Effector memory CD8-positive, alpha-beta T cell (primary cell): ENCODE measurements around the gene LRRC49.
"Not testable (repeated sequence)": the region's sequence is repeated elsewhere in the genome, so short reads cannot be mapped to it uniquely, and the experiment has no call there.

Experiments used
- ATAC-seq: fragments of 150-1000 bp; cut with Tn5 transposase; replicated peaks from 2 replicates; pipeline ENCODE4 v1.10.0; 2021; ENCODE audit warnings: mild to moderate bottlenecking, moderate library complexity
- DNase-seq, 3 experiments: peaks; one replicate each; pipeline ENCODE4 v3.0.0; 2021
- H3K27ac Mint-ChIP-seq, 2 donors: one replicate each; pipeline ENCODE4 v1.8.0; 2022; ENCODE audit warnings: mild to moderate bottlenecking in 2 of 2, mixed read lengths in 2 of 2, moderate library complexity in 2 of 2
- H3K27me3 Mint-ChIP-seq, 2 donors: one replicate each; pipeline ENCODE4 v1.8.0; 2022; ENCODE audit warnings: mixed read lengths in 2 of 2
- H3K36me3 Mint-ChIP-seq: one replicate; pipeline ENCODE4 v1.8.0; 2022; ENCODE audit warnings: mild to moderate bottlenecking, moderate library complexity, mixed read lengths; ENCODE audit not compliant: insufficient read depth
- H3K4me1 Mint-ChIP-seq, 2 donors: one replicate each; pipeline ENCODE4 v1.8.0; 2022; ENCODE audit warnings: low read depth in 2 of 2, mixed read lengths in 2 of 2
- H3K4me3 Mint-ChIP-seq, 2 donors: one replicate each; pipeline ENCODE4 v1.8.0; 2022; ENCODE audit warnings: mild to moderate bottlenecking in 2 of 2, mixed read lengths in 2 of 2, moderate library complexity in 2 of 2
- H3K9me3 Mint-ChIP-seq, 2 donors: one replicate each; pipeline ENCODE4 v1.8.0; 2022; ENCODE audit warnings: mixed read lengths in 2 of 2

LRRC49 gene

DNA sequence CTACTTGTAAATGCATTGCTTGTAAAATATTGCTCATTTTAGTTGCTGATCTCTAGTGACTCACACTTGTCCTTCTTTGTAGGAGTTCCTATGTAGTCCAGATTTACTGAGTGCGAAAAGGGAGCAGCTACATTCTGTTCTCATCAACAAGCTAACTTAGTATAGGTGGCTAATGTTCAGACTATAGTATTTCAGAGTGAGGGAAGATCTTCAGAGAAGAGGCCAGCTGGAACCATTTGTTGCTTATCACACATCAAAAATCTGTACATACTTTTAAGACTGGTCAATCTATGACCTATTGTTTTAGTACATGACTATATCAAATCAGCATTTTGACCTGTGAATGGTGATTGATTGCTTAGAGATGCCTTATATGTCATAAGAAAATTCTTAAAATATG, 151.4 kb downstream of the LRRC49 start:
- no peak overlapping the region for H3K27ac Mint-ChIP-seq
- DNase-seq (no peak), ATAC-seq (no peak)
- H3K27me3 Mint-ChIP-seq = peaks cover under 1 to 6% of the 10 kb centered on the region in 2 donors
- no peaks in the 10 kb centered on the region for H3K4me1 Mint-ChIP-seq
- no peak overlapping the region for H3K4me3 Mint-ChIP-seq
- no peaks in the 10 kb centered on the region for H3K9me3 Mint-ChIP-seq
- no peaks in the 10 kb centered on the region for H3K36me3 Mint-ChIP-seq

DNA sequence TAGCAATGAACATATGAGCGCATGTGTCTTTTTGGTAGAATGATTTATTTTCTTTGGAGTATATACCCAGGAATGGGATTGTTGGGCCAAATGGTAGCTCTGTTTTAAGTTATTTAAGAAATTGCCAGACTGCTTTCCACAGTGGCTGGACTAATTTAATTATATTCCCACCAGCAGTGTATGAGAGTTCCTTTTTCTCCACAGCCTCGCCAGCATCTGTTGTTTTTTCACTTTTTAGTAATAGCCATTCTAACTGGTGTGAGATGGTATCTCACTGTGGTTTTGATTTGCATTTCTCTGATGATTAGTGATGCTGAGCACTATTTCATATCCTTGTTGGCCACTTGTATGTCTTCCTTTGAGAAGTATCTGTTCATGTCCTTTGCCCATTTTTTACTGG, 153.5 kb downstream of the LRRC49 start:
- not testable (repeated sequence) for H3K27me3 Mint-ChIP-seq, H3K4me1 Mint-ChIP-seq, ATAC-seq, H3K27ac Mint-ChIP-seq, H3K36me3 Mint-ChIP-seq, H3K4me3 Mint-ChIP-seq, H3K9me3 Mint-ChIP-seq, DNase-seq

DNA sequence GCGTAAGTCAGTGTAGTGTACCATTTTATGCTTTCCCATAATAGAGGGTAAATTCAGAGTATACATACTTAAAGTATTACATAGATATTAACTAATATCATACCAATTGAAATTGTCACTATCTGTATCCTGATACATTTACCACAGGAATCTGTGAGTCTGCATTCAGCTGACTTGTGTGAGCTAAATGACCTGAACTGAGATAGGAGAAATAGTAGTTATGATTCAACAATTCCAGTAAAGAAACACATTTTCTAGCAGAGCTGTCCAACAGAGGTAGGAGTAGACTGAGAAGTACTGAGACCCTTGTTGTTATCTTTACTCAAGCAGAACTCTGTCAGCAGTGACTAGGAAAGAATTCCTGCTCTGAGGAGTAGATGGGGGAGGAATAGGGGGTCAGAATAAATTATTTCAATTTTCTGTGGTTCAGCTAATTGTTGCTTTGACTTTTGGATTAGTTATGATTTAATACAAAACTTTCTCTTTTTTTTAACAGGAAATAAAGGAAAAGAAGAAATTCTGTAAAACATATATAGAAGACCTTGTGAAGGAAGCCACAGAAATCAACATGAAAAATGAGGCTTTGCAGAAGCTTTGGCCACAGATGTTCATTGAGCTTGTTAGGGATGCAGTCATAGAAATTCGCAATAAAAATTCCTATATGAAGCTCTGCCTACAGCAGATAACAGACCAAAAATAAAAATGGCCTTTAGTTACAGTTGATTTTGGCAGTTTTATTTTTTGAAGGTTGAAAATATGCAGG, 156.5 kb downstream of the LRRC49 start:
- Mint-ChIP-seq H3K36me3 (no peaks in the 10 kb centered on the region), H3K9me3 (no peaks in the 10 kb centered on the region), H3K27ac (no peak overlapping the region), H3K4me1 (no peaks in the 10 kb centered on the region), H3K4me3 (no peak overlapping the region), H3K27me3 (peaks cover 10 to 31% of the 10 kb centered on the region in 2 donors)
- DNase-seq (no peak), ATAC-seq (no peak)

DNA sequence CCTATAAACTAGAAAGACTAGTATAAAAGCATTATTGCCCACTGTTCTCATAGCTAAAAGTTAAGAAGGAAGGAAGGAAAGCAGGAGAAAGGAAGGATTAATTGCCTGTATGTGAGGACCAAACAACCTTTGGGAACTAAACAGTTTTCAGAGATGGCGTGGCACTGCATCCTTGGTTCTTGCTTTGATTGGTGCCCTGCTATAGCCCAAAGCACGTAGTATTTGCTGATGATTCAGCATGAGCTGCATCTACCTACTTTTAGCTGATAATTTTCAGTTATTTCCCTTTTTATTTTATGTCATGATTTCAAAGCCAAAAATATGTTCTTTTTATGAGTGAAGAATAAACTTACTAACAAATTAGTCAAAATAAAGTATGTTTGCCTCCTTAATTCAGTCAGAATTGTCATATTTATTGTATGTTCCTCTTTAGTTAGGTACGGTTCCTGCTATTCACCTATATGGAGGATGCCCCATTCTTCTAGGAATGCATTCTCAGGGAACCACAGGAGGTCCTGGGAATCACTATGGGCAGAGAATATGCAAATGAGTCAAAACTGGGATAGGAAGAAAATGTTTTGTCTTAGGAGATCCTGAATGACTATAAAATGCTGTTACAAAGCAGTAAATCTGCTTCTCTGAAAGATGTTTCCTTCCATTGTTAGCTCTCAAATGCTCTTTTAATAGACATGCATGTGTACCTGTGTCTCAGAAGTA, 157.2 kb downstream of the LRRC49 start:
- no peaks in the 10 kb centered on the region for H3K9me3 Mint-ChIP-seq
- H3K36me3 Mint-ChIP-seq = no peaks in the 10 kb centered on the region
- ATAC-seq = no peak
- no peak for DNase-seq
- peaks cover 15 to 31% of the 10 kb centered on the region in 2 donors for H3K27me3 Mint-ChIP-seq
- H3K27ac Mint-ChIP-seq = no peak overlapping the region
- H3K4me3 Mint-ChIP-seq = no peak overlapping the region
- H3K4me1 Mint-ChIP-seq = no peaks in the 10 kb centered on the region

DNA sequence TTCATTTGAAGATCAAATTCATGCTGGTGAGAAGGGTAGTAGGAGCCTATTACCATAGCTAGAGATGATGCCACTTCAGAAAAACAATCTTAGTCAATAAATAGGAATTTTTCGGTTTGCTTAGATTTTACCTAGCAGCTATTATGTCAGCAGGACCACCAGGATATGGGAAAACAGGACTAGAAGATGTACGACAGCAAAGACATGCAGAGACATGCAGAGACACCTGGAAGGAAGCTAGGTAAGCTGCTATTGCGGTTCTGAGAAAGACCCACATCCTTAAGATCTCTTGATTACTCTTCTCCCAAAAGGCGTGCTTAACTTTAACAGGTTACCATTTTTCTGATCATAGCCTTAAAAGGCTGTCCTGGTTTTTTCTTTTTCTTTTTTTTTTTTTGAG, 157.8 kb downstream of the LRRC49 start:
- Mint-ChIP-seq H3K9me3 (no peaks in the 10 kb centered on the region), H3K4me1 (no peaks in the 10 kb centered on the region), H3K4me3 (no peak overlapping the region), H3K27me3 (peaks cover 17 to 31% of the 10 kb centered on the region in 2 donors), H3K27ac (no peak overlapping the region), H3K36me3 (no peaks in the 10 kb centered on the region)
- no peak for DNase-seq
- no peak for ATAC-seq

DNA sequence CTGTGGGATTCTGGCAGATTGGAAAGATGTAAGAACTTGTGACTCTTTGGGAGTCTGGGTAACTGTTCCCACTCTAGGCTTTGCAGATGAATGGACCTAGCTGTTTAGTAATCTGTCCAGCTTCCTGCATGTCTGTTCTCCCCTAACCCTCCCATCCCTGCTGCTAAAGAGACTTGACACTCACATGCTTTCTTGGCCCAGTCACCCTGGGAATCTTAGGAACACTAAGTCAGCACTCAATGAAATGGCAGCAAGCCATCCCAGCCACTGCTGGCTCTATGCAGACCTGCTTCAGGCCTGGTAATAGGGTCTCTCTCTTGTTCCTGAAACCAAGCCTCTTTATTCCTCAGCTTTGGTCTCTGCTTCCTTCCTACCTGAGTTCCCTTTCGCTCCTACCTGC, 158.9 kb downstream of the LRRC49 start:
- H3K27me3 Mint-ChIP-seq = peaks cover 17 to 31% of the 10 kb centered on the region in 2 donors
- H3K9me3 Mint-ChIP-seq = no peaks in the 10 kb centered on the region
- no peaks in the 10 kb centered on the region for H3K4me1 Mint-ChIP-seq
- no peak overlapping the region for H3K27ac Mint-ChIP-seq
- H3K4me3 Mint-ChIP-seq = no peak overlapping the region
- DNase-seq = no peak
- no peak for ATAC-seq
- no peaks in the 10 kb centered on the region for H3K36me3 Mint-ChIP-seq

DNA sequence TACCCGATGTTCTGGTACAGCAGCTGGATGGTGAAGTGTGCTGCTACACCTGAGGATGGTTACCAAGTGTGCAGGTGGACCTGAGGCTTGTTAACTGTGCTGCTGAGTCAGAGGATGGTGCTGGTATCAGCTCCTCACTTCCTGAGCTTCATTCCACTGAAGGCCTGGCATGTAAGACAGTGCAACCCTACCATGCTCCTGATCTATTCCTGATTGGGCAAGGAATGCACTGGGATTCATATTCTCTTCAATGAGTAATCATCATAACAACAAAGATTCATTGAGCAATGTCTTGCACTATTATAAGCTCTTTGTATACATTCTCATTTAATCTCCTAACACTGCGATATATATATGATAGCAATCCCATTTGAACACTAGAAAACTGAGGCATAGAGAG, 159.7 kb downstream of the LRRC49 start:
- no peaks in the 10 kb centered on the region for H3K36me3 Mint-ChIP-seq
- peaks cover 17 to 25% of the 10 kb centered on the region in 2 donors for H3K27me3 Mint-ChIP-seq
- no peak overlapping the region for H3K27ac Mint-ChIP-seq
- ATAC-seq (no peak), DNase-seq (no peak)
- no peak overlapping the region for H3K4me3 Mint-ChIP-seq
- no peaks in the 10 kb centered on the region for H3K4me1 Mint-ChIP-seq
- no peaks in the 10 kb centered on the region for H3K9me3 Mint-ChIP-seq

DNA sequence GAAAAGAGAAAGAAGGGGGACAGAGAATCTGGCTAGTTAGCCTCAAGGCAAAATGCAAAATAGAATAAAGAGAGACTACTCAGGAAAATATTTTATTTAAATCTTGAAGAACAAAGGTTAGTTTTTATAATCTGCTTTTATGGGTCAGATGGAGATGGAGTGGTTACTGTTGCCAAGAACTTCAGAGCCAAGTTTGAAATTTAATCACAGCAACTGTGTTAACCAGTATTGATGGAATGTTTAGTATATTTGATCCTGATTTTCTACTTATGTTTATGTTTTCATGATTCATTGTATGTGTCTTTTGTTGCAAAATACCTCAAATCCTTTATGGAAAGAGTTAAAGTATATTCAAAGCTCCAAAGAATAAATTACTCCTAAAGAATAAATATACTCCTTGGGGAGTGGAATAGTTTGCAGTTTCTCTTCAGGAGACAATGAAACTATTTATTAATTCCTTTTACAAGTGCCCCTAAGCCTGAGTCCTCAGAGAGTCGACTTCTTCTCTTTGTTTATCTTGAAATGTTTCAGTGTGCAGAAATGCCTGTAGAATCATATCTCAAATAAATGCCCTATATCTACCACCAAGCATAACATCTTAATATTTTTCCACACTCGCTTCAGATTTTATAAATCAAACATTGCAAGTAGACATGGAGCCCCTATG, 161.8 kb downstream of the LRRC49 start:
- no peak for ATAC-seq
- Mint-ChIP-seq H3K4me3 (no peak overlapping the region), H3K4me1 (no peaks in the 10 kb centered on the region), H3K27me3 (peaks cover 17 to 25% of the 10 kb centered on the region in 2 donors), H3K9me3 (no peaks in the 10 kb centered on the region), H3K36me3 (no peaks in the 10 kb centered on the region), H3K27ac (no peak overlapping the region)
- no peak for DNase-seq

DNA sequence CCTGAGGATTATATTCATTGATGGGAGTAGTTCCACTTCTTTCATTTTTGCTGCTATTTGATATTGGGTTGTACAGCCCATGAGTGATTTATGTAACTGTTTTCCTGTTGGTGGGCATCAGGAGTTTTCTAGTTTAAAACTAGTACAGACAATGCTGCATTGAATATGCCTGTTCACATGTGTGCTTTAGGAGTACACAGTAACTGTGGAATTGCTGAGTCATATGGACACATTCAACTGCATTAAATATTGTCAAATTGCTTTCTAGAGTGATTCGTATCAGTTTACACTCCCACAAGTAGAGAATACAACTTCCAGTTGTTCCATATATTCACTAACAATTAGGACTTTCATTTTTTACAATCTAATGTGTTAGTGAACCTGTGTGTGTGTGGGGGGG, 162.8 kb downstream of the LRRC49 start:
- H3K9me3 Mint-ChIP-seq = no peaks in the 10 kb centered on the region
- H3K27me3 Mint-ChIP-seq = peaks cover 23 to 31% of the 10 kb centered on the region in 2 donors
- no peak for DNase-seq
- H3K4me3 Mint-ChIP-seq = no peak overlapping the region
- no peak overlapping the region for H3K27ac Mint-ChIP-seq
- ATAC-seq = no peak
- H3K4me1 Mint-ChIP-seq = no peaks in the 10 kb centered on the region
- H3K36me3 Mint-ChIP-seq = no peaks in the 10 kb centered on the region

DNA sequence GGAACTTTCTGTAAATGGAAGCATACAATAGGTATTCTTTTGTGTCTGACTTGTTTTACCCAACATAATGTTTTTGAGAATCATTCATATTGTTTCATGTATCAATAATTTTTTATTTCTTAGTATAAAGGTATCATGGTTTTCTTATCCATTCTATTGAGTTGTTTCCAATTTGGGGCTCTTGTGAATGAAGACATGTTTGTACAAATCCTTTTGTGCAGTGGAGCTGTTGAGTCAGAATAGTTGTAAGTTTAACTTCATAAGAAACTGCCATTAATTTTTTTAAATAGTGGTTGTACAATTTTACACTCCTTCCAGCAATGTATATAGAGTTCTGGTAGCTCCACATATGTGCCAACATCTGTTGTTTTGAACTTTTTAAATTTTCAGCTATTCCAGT, 163.5 kb downstream of the LRRC49 start:
- Mint-ChIP-seq H3K27me3 (peaks cover 28 to 37% of the 10 kb centered on the region in 2 donors), H3K4me3 (no peak overlapping the region), H3K9me3 (no peaks in the 10 kb centered on the region), H3K27ac (no peak overlapping the region), H3K4me1 (no peaks in the 10 kb centered on the region), H3K36me3 (no peaks in the 10 kb centered on the region)
- no peak for ATAC-seq
- no peak for DNase-seq

DNA sequence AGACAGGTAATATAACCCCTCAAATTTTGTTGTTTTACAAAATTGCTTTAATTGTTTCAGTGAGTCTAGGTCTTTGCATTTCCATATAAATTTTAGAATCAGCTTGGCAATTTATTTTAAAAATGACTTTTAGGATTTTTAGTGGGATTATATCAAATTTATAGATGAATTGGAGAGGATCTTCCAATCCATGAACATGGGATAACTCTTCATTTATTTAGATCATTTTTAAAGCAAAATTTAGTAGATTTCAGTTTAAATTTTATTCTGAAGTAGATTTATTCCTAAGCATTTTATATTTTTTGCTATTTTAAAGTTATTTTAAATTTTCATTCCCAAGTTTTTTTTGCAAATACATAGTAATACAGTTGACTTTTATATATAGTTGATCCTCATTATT, 164.5 kb downstream of the LRRC49 start:
- H3K4me1 Mint-ChIP-seq = no peaks in the 10 kb centered on the region
- no peak for DNase-seq
- H3K9me3 Mint-ChIP-seq = no peaks in the 10 kb centered on the region
- H3K36me3 Mint-ChIP-seq = no peaks in the 10 kb centered on the region
- H3K27ac Mint-ChIP-seq = no peak overlapping the region
- no peak for ATAC-seq
- H3K27me3 Mint-ChIP-seq = peaks cover 35 to 38% of the 10 kb centered on the region in 2 donors
- H3K4me3 Mint-ChIP-seq = no peak overlapping the region

DNA sequence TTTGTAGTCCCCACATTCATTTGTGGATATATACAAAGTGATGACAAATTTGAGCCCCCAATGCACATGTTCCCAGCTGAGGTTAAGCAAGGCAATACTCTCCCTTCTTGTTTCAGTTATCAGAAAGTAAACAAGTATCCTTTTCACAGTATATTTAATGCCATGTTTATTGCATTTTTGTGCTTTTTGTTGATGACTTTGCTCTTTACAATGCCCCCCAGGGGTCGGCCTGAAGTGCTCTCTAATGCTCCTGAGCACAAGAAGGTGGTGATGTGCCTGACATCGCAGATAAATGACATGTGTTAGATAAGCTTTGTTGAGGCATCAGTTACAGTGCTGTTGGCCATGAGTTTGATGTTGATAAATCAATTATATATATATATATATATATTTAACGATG, 165.0 kb downstream of the LRRC49 start:
- no peak overlapping the region for H3K4me3 Mint-ChIP-seq
- no peaks in the 10 kb centered on the region for H3K4me1 Mint-ChIP-seq
- H3K27ac Mint-ChIP-seq = no peak overlapping the region
- DNase-seq = no peak
- no peaks in the 10 kb centered on the region for H3K36me3 Mint-ChIP-seq
- peaks cover 35 to 36% of the 10 kb centered on the region in 2 donors for H3K27me3 Mint-ChIP-seq
- H3K9me3 Mint-ChIP-seq = no peaks in the 10 kb centered on the region
- ATAC-seq = no peak

DNA sequence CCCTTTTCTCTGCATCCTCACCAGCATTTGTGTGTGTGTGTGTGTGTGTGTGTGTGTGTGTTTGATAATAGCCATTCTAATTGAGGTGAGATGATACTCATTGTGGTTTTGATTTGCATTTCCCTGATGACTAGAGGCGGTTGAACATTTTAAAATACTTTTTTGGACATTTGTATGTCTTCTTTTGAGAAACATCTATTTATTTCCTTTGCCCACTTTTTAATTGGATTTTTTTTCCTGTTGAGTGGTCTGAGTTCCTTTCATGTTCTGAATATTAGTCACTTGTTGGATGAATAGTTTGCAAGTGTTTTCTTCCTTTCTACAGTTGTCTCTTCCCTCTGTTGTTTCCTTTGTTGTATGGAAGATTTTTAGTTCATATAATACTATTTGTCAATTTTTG, 168.4 kb downstream of the LRRC49 start:
- Mint-ChIP-seq H3K27ac (no peak overlapping the region), H3K4me1 (no peaks in the 10 kb centered on the region), H3K27me3 (peaks cover 42 to 45% of the 10 kb centered on the region in 2 donors), H3K9me3 (no peaks in the 10 kb centered on the region), H3K4me3 (no peak overlapping the region), H3K36me3 (no peaks in the 10 kb centered on the region)
- ATAC-seq (no peak), DNase-seq (no peak)

DNA sequence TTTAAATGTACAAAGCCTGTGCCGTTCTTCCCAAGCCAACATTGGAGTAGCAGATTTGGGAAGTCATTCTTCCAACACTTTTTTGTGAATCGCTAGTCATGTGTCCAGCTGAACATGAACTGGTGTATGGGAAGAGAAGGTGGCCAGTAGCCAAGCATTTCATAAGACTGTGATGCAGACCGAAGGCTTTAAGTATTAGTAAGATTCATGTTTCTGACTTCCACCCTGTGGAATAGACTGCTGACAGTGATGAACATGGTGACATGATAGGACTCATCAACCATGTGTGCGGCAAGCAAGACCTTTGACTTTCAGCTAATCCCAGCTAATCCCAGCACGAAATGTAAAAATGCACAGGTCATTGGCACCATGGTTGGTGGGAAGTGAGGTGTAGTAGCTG, 174.4 kb downstream of the LRRC49 start:
- ATAC-seq = no peak
- no peaks in the 10 kb centered on the region for H3K4me1 Mint-ChIP-seq
- peaks cover 45 to 46% of the 10 kb centered on the region in 2 donors for H3K27me3 Mint-ChIP-seq
- no peaks in the 10 kb centered on the region for H3K36me3 Mint-ChIP-seq
- DNase-seq = no peak
- no peak overlapping the region for H3K27ac Mint-ChIP-seq
- no peak overlapping the region for H3K4me3 Mint-ChIP-seq
- no peaks in the 10 kb centered on the region for H3K9me3 Mint-ChIP-seq
